ENCODE measurements around the gene TRAPPC2L.

The TRAPPC2L gene

GRCh38 chr16:88856828-88857727 is at the start of gene TRAPPC2L, which contains the start of gene GALNS:
TRAPPC2L (plus strand) TSS chr16:88857127; CDS start chr16:88857151, 24 bp downstream.
GALNS (minus strand) TSS chr16:88856947; CDS start chr16:88856877, 70 bp downstream.
- peaks cover 24 to 39% (median 30%) of the 10 kb centered on the region in 3 donors for H3K36me3 ChIP-seq
- H3K27me3 ChIP-seq = no peaks in the 10 kb centered on the region
- TF ChIP-seq, protein P1, sequence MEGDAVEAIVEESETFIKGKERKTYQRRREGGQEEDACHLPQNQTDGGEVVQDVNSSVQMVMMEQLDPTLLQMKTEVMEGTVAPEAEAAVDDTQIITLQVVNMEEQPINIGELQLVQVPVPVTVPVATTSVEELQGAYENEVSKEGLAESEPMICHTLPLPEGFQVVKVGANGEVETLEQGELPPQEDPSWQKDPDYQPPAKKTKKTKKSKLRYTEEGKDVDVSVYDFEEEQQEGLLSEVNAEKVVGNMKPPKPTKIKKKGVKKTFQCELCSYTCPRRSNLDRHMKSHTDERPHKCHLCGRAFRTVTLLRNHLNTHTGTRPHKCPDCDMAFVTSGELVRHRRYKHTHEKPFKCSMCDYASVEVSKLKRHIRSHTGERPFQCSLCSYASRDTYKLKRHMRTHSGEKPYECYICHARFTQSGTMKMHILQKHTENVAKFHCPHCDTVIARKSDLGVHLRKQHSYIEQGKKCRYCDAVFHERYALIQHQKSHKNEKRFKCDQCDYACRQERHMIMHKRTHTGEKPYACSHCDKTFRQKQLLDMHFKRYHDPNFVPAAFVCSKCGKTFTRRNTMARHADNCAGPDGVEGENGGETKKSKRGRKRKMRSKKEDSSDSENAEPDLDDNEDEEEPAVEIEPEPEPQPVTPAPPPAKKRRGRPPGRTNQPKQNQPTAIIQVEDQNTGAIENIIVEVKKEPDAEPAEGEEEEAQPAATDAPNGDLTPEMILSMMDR (IDR thresholded peaks at IDR 0.05) = peak in 1 of 2 experiments; percentile 11
- DNase-seq = peak; percentile 99
- intact Hi-C loops (cut with DNase I; ENCODE audit: low total_unique reads) = no loop called here
- no peaks in the 10 kb centered on the region for H3K9me3 ChIP-seq
- H3K4me3 ChIP-seq = peak within 1 kb of the TSS; percentile 84 to 97
- peak within 1 kb of the TSS; percentile 80 to 84 for H3K27ac ChIP-seq
- H3K4me1 ChIP-seq = peaks cover 0 to 33% (median 17%) of the 10 kb centered on the region in 4 donors

DNA sequence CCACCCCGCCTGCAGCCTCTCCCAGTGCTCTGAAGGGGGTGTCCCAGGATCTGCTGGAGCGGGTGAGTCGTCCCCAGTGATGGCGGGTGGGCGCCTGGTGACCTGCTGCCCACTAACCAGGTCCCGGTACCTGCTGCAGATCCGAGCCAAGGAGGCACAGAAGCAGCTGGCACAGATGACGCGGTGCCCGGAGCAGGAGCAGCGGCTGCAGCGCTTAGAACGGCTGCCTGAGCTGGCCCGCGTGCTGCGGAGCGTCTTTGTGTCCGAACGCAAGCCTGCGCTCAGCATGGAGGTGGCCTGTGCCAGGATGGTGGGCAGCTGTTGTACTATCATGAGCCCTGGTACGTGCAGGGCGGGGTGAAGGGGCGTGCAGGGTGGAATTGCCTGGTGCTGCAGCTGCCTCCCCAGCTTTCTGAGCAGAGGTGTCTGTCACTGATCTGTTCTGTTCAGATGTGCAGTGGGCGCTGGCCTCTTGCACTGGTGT is 49.7 kb upstream of the TRAPPC2L start:
- intact Hi-C loops (cut with DNase I; ENCODE audit: low total_unique reads) = no loop called here
- peak in 1 of 2 donors; percentile 55 for DNase-seq
- TF ChIP-seq, protein P1 (IDR thresholded peaks at IDR 0.05) = no peak
- H3K9me3 ChIP-seq = no peaks in the 10 kb centered on the region
- no peak overlapping the region for H3K27ac ChIP-seq
- no peak overlapping the region for H3K4me3 ChIP-seq
- H3K27me3 ChIP-seq = no peaks in the 10 kb centered on the region
- H3K36me3 ChIP-seq = peaks cover 0 to 32% (median 13%) of the 10 kb centered on the region in 3 donors
- peaks cover 0 to 38% (median 31%) of the 10 kb centered on the region in 4 donors for H3K4me1 ChIP-seq

- intact Hi-C loops (cut with DNase I; ENCODE audit: low total_unique reads) = no loop called here
- peak in 1 of 2 donors; percentile 61 for DNase-seq
- Histone ChIP-seq H3K27ac (no peak overlapping the region), H3K4me3 (no peak overlapping the region), H3K9me3 (no peaks in the 10 kb centered on the region), H3K36me3 (peaks cover 0 to 32% (median 13%) of the 10 kb centered on the region in 3 donors), H3K27me3 (no peaks in the 10 kb centered on the region), H3K4me1 (peaks cover 0 to 42% (median 31%) of the 10 kb centered on the region in 4 donors)
- TF ChIP-seq, protein P1 (IDR thresholded peaks at IDR 0.05) = no peak
Observed at GRCh38 chr16:88807626-88808453, 49.1 kb upstream of the TRAPPC2L start.

- no peak overlapping the region for H3K27ac ChIP-seq
Observed at GRCh38 chr16:88809068-88809675, 47.8 kb upstream of the TRAPPC2L start.

More at GRCh38 chr16:88809068-88809675, 47.8 kb upstream of the TRAPPC2L start:
- intact Hi-C loops (cut with DNase I; ENCODE audit: low total_unique reads) = no loop called here
- no peaks in the 10 kb centered on the region for H3K9me3 ChIP-seq
- H3K4me3 ChIP-seq = no peak overlapping the region
- TF ChIP-seq, protein P1 (IDR thresholded peaks at IDR 0.05) = no peak
- H3K36me3 ChIP-seq = peaks cover 0 to 32% (median 13%) of the 10 kb centered on the region in 3 donors
- H3K4me1 ChIP-seq = peaks cover 0 to 40% (median 33%) of the 10 kb centered on the region in 4 donors
- H3K27me3 ChIP-seq = no peaks in the 10 kb centered on the region
- DNase-seq = peak in 1 of 2 donors; percentile 61
